Activated CD4-positive, CD25-positive, alpha-beta regulatory T cell treated with anti-CD3 and anti-CD28 coated beads, Interleukin-2, amount 50 U/mL, for 24 hours (primary cell): Measurements from ENCODE around the gene UBR2.
A peak's percentile ranks its signal among the peaks of the same experiment; 100 is the strongest.
"Not testable (repeated sequence)": the region's sequence is repeated elsewhere in the genome, so short reads cannot be mapped to it uniquely, and the experiment has no call there.

ENCODE experiments used
- ATAC-seq, 2 donors: fragments of 150-1000 bp; cut with Tn5 transposase; one replicate each; pipeline ENCODE4 v1.10.0; 2021; ENCODE audit warnings: mild to moderate bottlenecking in 1 of 2, moderate library complexity in 1 of 2

UBR2 gene

GRCh38 chr6:42693725-42694323 is 130.0 kb downstream of the UBR2 start:
- ATAC-seq, result peak in 1 of 2 donors; percentile 20

- no peak for ATAC-seq
These were observed 130.8 kb downstream of the UBR2 start for GRCh38 chr6:42694586-42694985.

- ATAC-seq, result no peak
These were observed 132.9 kb downstream of the UBR2 start for GRCh38 chr6:42696526-42697267.

GRCh38 chr6:42697268-42697655 is 133.4 kb downstream of the UBR2 start:
- no peak for ATAC-seq

- no peak for ATAC-seq
These were observed 134.4 kb downstream of the UBR2 start for GRCh38 chr6:42698217-42698616.

GRCh38 chr6:42702200-42702599 is 138.4 kb downstream of the UBR2 start:
- no peak for ATAC-seq

- not testable (repeated sequence) for ATAC-seq
These were observed 139.0 kb downstream of the UBR2 start for GRCh38 chr6:42702786-42703185.

- ATAC-seq, result no peak
These were observed 140.6 kb downstream of the UBR2 start for GRCh38 chr6:42704251-42704936.

- no peak for ATAC-seq
These were observed 141.1 kb downstream of the UBR2 start for GRCh38 chr6:42704937-42705374.

GRCh38 chr6:42707595-42707994 is 143.8 kb downstream of the UBR2 start:
- ATAC-seq, result no peak

- no peak for ATAC-seq
These were observed 144.3 kb downstream of the UBR2 start for GRCh38 chr6:42708096-42708495.

GRCh38 chr6:42709871-42710270 is 146.0 kb downstream of the UBR2 start:
- no peak for ATAC-seq

- ATAC-seq, result no peak
These were observed 146.5 kb downstream of the UBR2 start for GRCh38 chr6:42710316-42710715.

- no peak for ATAC-seq
These were observed 148.1 kb downstream of the UBR2 start for GRCh38 chr6:42711930-42712329.

GRCh38 chr6:42714098-42714761 is 150.4 kb downstream of the UBR2 start:
- ATAC-seq, result no peak

GRCh38 chr6:42715871-42716270 is 152.0 kb downstream of the UBR2 start:
- ATAC-seq, result no peak

GRCh38 chr6:42720739-42721138 is 156.9 kb downstream of the UBR2 start:
- ATAC-seq, result no peak

GRCh38 chr6:42722497-42722896 is 158.7 kb downstream of the UBR2 start, which contains the start of gene PRPH2:
PRPH2 (minus strand) TSS chr6:42722597; CDS start chr6:42722334, 263 bp downstream.
- ATAC-seq, result no peak

- ATAC-seq, result no peak
These were observed 161.0 kb downstream of the UBR2 start for GRCh38 chr6:42724825-42725224.

- ATAC-seq, result no peak
These were observed 162.2 kb downstream of the UBR2 start for GRCh38 chr6:42726026-42726425.

GRCh38 chr6:42726485-42727086 is 162.8 kb downstream of the UBR2 start:
- ATAC-seq, result peak; percentile 97

GRCh38 chr6:42727087-42727611 is 163.3 kb downstream of the UBR2 start:
- ATAC-seq, result peak in 1 of 2 donors; percentile 15

- no peak for ATAC-seq
These were observed 163.8 kb downstream of the UBR2 start for GRCh38 chr6:42727627-42728026.
